MM.1S (cell line): Measurements from ENCODE around the gene ISCU.
A peak's percentile ranks its signal among the peaks of the same experiment; 100 is the strongest.

Experiments used
- DNase-seq: peaks from one replicate; pipeline ENCODE4 v3.0.0-alpha.2; 2015
- H2AFZ ChIP-seq: fragments of 300-600 bp; sonication (generic); 2 replicates; pipeline ENCODE4 v1.6.0; 2016; ENCODE audit warnings: antibody characterized with exemption, low read length
- H3F3A ChIP-seq: fragments of 300-600 bp; sonication (generic); 2 replicates; pipeline ENCODE4 v1.6.1; 2016; ENCODE audit warnings: mild to moderate bottlenecking, antibody characterized with exemption, low read length, moderate library complexity, mixed read lengths; ENCODE audit not compliant: insufficient read depth
- H3K27ac ChIP-seq: fragments of 300-600 bp; sonication (generic); 2 replicates; pipeline ENCODE4 v1.5.1; 2016; ENCODE audit warnings: mild to moderate bottlenecking, low read length
- H3K27me3 ChIP-seq: fragments of 300-600 bp; sonication (generic); replicated peaks from 2 replicates; pipeline ENCODE4 v1.6.0; 2016; ENCODE audit warnings: low read length; ENCODE audit not compliant: insufficient read depth
- H3K36me3 ChIP-seq: fragments of 300-600 bp; sonication (generic); replicated peaks from 2 replicates; pipeline ENCODE4 v1.6.1; 2016; ENCODE audit warnings: mild to moderate bottlenecking, low read length, mixed read lengths; ENCODE audit not compliant: insufficient read depth
- H3K4me1 ChIP-seq: fragments of 300-600 bp; sonication (generic); 2 replicates; pipeline ENCODE4 v1.6.1; 2016; ENCODE audit warnings: low read length, mixed read lengths
- H3K4me2 ChIP-seq: fragments of 300-600 bp; sonication (generic); 2 replicates; pipeline ENCODE4 v1.6.0; 2016; ENCODE audit warnings: low read depth, low read length
- H3K4me3 ChIP-seq: fragments of 300-600 bp; sonication (generic); 2 replicates; pipeline ENCODE4 v1.5.1; 2016; ENCODE audit warnings: low read length, mixed read lengths
- H3K79me2 ChIP-seq: fragments of 300-600 bp; sonication (generic); 2 replicates; pipeline ENCODE4 v1.6.1; 2016; ENCODE audit warnings: mixed run types, low read length, mixed read lengths
- H3K9ac ChIP-seq: fragments of 300-600 bp; sonication (generic); 2 replicates; pipeline ENCODE4 v1.6.1; 2016; ENCODE audit warnings: low read length, mixed read lengths
- H3K9me2 ChIP-seq: fragments of 300-600 bp; sonication (generic); replicated peaks from 2 replicates; pipeline ENCODE4 v1.6.1; 2016; ENCODE audit warnings: mild to moderate bottlenecking, low read length, mixed read lengths; ENCODE audit not compliant: insufficient read depth
- H3K9me3 ChIP-seq: fragments of 300-600 bp; sonication (generic); replicated peaks from 2 replicates; pipeline ENCODE4 v1.6.1; 2016; ENCODE audit warnings: mild to moderate bottlenecking, low read length, mixed read lengths; ENCODE audit not compliant: insufficient read depth
- H4K20me1 ChIP-seq: fragments of 300-600 bp; sonication (generic); 2 replicates; pipeline ENCODE4 v1.6.1; 2016; ENCODE audit warnings: mild to moderate bottlenecking, low read length, moderate library complexity, mixed read lengths; ENCODE audit not compliant: insufficient read depth
- CTCF ChIP-seq: fragments of 300-600 bp; sonication (generic); IDR thresholded peaks from 2 replicates; pipeline ENCODE4 v1.5.1; 2016; ENCODE audit warnings: antibody characterized with exemption, low read length, mixed read lengths
- EZH2 ChIP-seq: fragments of 300-600 bp; sonication (generic); optimal IDR thresholded peaks from 2 replicates; pipeline ENCODE3; 2017; ENCODE audit warnings: low read depth, mild to moderate bottlenecking, antibody characterized with exemption, low read length, mixed read lengths
- EZH2phosphoT487 ChIP-seq: fragments of 300-600 bp; sonication (generic); IDR thresholded peaks from 2 replicates; pipeline ENCODE4 v1.6.1; 2018; ENCODE audit warnings: antibody characterized with exemption, low read length

ISCU gene

GRCh38 chr12:108561852-108562347 is 496 bp upstream of the ISCU start:
- peak overlapping the region; percentile 84 for H3K27ac ChIP-seq
- peaks cover 54% of the 10 kb centered on the region for H3F3A ChIP-seq
- DNase-seq = no peak
- peaks cover 83% of the 10 kb centered on the region for H3K79me2 ChIP-seq
- H3K9ac ChIP-seq = peak overlapping the region; percentile 98
- no peaks in the 10 kb centered on the region for H3K27me3 ChIP-seq
- H3K36me3 ChIP-seq = no peaks in the 10 kb centered on the region; the same call in 1 of the 2 replicates
- no peaks in the 10 kb centered on the region for H3K9me3 ChIP-seq
- peaks cover 36% of the 10 kb centered on the region for H3K4me1 ChIP-seq
- H3K4me3 ChIP-seq = peak overlapping the region; percentile 98
- TF ChIP-seq EZH2phosphoT487 (no peak), EZH2 (no peak), CTCF (no peak)
- peak overlapping the region; percentile 85 for H2AFZ ChIP-seq
- H4K20me1 ChIP-seq = peaks cover 14% of the 10 kb centered on the region
- H3K9me2 ChIP-seq = no peaks in the 10 kb centered on the region
- H3K4me2 ChIP-seq = peak overlapping the region; percentile 96

GRCh38 chr12:108563136-108563803 is 874 bp downstream of the ISCU start:
- Histone ChIP-seq H4K20me1 (peaks cover 3% of the 10 kb centered on the region; the same call in 1 of the 2 replicates), H3K27me3 (no peaks in the 10 kb centered on the region), H3K9ac (peak overlapping the region; percentile 98), H3K9me3 (no peaks in the 10 kb centered on the region), H2AFZ (no peak overlapping the region), H3K4me1 (peaks cover 48% of the 10 kb centered on the region), H3K27ac (peak overlapping the region; percentile 100), H3K36me3 (no peaks in the 10 kb centered on the region; the same call in 1 of the 2 replicates), H3K4me3 (peak overlapping the region; percentile 77), H3K4me2 (peak overlapping the region; percentile 89), H3K79me2 (peaks cover 73% of the 10 kb centered on the region), H3K9me2 (no peaks in the 10 kb centered on the region), H3F3A (peaks cover 67% of the 10 kb centered on the region)
- DNase-seq = peak; percentile 95
- TF ChIP-seq EZH2 (no peak), EZH2phosphoT487 (no peak), CTCF (peak; percentile 95)

GRCh38 chr12:108563804-108564151 is 1.4 kb downstream of the ISCU start:
- no peaks in the 10 kb centered on the region for H3K9me3 ChIP-seq
- TF ChIP-seq CTCF (no peak), EZH2 (no peak), EZH2phosphoT487 (no peak)
- peak overlapping the region; percentile 100 for H3K27ac ChIP-seq
- peak overlapping the region; percentile 77 for H3K4me3 ChIP-seq
- peak overlapping the region; percentile 94 for H3K9ac ChIP-seq
- H3K4me1 ChIP-seq = peaks cover 53% of the 10 kb centered on the region
- no peaks in the 10 kb centered on the region for H3K9me2 ChIP-seq
- no peak overlapping the region for H2AFZ ChIP-seq
- no peaks in the 10 kb centered on the region for H3K27me3 ChIP-seq
- peaks cover 68% of the 10 kb centered on the region for H3K79me2 ChIP-seq
- H3K36me3 ChIP-seq = no peaks in the 10 kb centered on the region; the same call in 1 of the 2 replicates
- no peaks in the 10 kb centered on the region for H4K20me1 ChIP-seq
- H3K4me2 ChIP-seq = peak overlapping the region; percentile 89
- no peak for DNase-seq
- peaks cover 72% of the 10 kb centered on the region for H3F3A ChIP-seq
